ENCODE results near the gene KIF23.

DNA sequence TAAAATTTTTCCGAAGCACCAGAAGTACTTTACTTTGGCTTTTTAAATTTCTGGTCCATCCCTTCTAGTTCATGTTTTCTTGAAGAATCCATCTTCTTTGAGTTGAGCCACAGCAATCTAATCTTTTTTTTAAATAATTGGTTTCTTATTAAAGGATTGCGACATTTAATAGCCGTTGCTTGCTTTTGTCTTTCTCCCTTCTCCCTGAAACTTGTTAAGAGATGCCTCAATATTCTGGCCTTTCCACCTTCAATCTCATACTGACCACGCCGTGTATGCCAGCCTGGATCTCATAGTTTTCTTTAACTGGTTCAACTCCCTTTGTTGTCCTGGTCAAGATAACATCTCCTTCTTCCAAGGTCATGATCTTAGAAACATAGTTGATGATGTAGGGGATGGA lies 20.1 kb downstream of the KIF23 start:
- TF ChIP-seq, protein P1, sequence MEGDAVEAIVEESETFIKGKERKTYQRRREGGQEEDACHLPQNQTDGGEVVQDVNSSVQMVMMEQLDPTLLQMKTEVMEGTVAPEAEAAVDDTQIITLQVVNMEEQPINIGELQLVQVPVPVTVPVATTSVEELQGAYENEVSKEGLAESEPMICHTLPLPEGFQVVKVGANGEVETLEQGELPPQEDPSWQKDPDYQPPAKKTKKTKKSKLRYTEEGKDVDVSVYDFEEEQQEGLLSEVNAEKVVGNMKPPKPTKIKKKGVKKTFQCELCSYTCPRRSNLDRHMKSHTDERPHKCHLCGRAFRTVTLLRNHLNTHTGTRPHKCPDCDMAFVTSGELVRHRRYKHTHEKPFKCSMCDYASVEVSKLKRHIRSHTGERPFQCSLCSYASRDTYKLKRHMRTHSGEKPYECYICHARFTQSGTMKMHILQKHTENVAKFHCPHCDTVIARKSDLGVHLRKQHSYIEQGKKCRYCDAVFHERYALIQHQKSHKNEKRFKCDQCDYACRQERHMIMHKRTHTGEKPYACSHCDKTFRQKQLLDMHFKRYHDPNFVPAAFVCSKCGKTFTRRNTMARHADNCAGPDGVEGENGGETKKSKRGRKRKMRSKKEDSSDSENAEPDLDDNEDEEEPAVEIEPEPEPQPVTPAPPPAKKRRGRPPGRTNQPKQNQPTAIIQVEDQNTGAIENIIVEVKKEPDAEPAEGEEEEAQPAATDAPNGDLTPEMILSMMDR (optimal IDR thresholded peaks at IDR 0.05 in 1 of 3, IDR thresholded peaks at IDR 0.05 in 1 of 3, conservative IDR thresholded peaks at IDR 0.05 in 1 of 3; ENCODE audit: extremely low read depth in 1 of 3, insufficient read depth in 2 of 3, low read length in 3 of 3), result no peak
- TF ChIP-seq EZH2 (IDR thresholded peaks at IDR 0.05; ENCODE audit: low read length), result no peak
